ENCODE results near the gene PRDX3. TPM values are rescaled to one million over a fixed set of nuclear protein-coding genes. Genes with fewer than 3 reads are reported as not detected.
A peak's percentile ranks its signal among the peaks of the same experiment; 100 is the strongest.

Gene PRDX3
- total and polyA plus RNA-seq, 4 donors: 176 to 307 (median 258) TPM

DNA sequence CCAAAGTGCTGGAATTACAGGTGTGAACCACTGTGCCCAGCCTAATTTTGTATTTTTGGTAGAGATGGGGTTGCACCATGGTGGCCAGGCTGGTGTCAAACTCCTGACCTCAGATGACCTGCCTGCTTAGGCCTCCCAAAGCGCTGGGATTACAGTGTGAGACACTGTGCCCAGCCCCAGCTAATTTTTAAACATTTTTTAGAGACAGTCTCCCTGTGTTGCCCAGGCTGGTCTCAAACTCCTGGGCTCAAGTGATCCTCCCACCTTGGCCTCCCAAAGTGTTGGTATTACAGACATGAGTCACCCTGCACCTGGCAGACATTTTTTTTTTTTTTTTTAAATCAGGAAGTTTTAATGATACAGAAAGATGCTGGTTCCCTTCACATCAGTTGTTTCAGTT is 59.2 kb downstream of the PRDX3 start:
- 48% methylated on average over 1 of the region's 1 CpG for WGBS
- H3K27me3 ChIP-seq (ENCODE audit: control insufficient read depth in 4 of 4, insufficient read depth in 4 of 4, low read length in 3 of 4): no peaks in the 10 kb centered on the region
- H3K27ac ChIP-seq (ENCODE audit: low read depth in 1 of 2, low read length in 2 of 2): peak overlapping the region; percentile 78 to 79
- H3K9ac ChIP-seq (ENCODE audit: low read depth in 1 of 2, low read length in 2 of 2): no peak overlapping the region
- H3K4me1 ChIP-seq (ENCODE audit: control insufficient read depth in 4 of 4, insufficient read depth in 4 of 4, low read length in 3 of 4): peaks cover 2 to 33% (median 10%) of the 10 kb centered on the region in 4 donors
- TF ChIP-seq HNF4G (IDR thresholded peaks at IDR 0.05) (no peak), JUND (IDR thresholded peaks at IDR 0.05) (no peak), TAF1 (conservative IDR thresholded peaks at IDR 0.05) (no peak), FOXA2 (IDR thresholded peaks at IDR 0.05) (no peak), FOXA1 (IDR thresholded peaks at IDR 0.05) (no peak), YY1 (IDR thresholded peaks at IDR 0.05) (no peak), HNF4A (conservative IDR thresholded peaks at IDR 0.05) (no peak), SP1 (IDR thresholded peaks at IDR 0.05) (no peak), GABPA (IDR thresholded peaks at IDR 0.05 in 1 of 2, conservative IDR thresholded peaks at IDR 0.05 in 1 of 2) (no peak)
- TF ChIP-seq, protein P1, sequence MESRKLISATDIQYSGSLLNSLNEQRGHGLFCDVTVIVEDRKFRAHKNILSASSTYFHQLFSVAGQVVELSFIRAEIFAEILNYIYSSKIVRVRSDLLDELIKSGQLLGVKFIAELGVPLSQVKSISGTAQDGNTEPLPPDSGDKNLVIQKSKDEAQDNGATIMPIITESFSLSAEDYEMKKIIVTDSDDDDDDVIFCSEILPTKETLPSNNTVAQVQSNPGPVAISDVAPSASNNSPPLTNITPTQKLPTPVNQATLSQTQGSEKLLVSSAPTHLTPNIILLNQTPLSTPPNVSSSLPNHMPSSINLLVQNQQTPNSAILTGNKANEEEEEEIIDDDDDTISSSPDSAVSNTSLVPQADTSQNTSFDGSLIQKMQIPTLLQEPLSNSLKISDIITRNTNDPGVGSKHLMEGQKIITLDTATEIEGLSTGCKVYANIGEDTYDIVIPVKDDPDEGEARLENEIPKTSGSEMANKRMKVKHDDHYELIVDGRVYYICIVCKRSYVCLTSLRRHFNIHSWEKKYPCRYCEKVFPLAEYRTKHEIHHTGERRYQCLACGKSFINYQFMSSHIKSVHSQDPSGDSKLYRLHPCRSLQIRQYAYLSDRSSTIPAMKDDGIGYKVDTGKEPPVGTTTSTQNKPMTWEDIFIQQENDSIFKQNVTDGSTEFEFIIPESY (IDR thresholded peaks at IDR 0.05): no peak
- TF ChIP-seq, protein P2, sequence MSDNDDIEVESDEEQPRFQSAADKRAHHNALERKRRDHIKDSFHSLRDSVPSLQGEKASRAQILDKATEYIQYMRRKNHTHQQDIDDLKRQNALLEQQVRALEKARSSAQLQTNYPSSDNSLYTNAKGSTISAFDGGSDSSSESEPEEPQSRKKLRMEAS (IDR thresholded peaks at IDR 0.05): no peak
- TF ChIP-seq, protein P3, sequence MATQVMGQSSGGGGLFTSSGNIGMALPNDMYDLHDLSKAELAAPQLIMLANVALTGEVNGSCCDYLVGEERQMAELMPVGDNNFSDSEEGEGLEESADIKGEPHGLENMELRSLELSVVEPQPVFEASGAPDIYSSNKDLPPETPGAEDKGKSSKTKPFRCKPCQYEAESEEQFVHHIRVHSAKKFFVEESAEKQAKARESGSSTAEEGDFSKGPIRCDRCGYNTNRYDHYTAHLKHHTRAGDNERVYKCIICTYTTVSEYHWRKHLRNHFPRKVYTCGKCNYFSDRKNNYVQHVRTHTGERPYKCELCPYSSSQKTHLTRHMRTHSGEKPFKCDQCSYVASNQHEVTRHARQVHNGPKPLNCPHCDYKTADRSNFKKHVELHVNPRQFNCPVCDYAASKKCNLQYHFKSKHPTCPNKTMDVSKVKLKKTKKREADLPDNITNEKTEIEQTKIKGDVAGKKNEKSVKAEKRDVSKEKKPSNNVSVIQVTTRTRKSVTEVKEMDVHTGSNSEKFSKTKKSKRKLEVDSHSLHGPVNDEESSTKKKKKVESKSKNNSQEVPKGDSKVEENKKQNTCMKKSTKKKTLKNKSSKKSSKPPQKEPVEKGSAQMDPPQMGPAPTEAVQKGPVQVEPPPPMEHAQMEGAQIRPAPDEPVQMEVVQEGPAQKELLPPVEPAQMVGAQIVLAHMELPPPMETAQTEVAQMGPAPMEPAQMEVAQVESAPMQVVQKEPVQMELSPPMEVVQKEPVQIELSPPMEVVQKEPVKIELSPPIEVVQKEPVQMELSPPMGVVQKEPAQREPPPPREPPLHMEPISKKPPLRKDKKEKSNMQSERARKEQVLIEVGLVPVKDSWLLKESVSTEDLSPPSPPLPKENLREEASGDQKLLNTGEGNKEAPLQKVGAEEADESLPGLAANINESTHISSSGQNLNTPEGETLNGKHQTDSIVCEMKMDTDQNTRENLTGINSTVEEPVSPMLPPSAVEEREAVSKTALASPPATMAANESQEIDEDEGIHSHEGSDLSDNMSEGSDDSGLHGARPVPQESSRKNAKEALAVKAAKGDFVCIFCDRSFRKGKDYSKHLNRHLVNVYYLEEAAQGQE (IDR thresholded peaks at IDR 0.05): no peak
- TF ChIP-seq, protein P4, sequence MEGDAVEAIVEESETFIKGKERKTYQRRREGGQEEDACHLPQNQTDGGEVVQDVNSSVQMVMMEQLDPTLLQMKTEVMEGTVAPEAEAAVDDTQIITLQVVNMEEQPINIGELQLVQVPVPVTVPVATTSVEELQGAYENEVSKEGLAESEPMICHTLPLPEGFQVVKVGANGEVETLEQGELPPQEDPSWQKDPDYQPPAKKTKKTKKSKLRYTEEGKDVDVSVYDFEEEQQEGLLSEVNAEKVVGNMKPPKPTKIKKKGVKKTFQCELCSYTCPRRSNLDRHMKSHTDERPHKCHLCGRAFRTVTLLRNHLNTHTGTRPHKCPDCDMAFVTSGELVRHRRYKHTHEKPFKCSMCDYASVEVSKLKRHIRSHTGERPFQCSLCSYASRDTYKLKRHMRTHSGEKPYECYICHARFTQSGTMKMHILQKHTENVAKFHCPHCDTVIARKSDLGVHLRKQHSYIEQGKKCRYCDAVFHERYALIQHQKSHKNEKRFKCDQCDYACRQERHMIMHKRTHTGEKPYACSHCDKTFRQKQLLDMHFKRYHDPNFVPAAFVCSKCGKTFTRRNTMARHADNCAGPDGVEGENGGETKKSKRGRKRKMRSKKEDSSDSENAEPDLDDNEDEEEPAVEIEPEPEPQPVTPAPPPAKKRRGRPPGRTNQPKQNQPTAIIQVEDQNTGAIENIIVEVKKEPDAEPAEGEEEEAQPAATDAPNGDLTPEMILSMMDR (IDR thresholded peaks at IDR 0.05; ENCODE audit: low read depth, low read length, missing input control): no peak
- peaks cover under 1 to 11% (median 2%) of the 10 kb centered on the region in 4 donors for H3K36me3 ChIP-seq (ENCODE audit: control insufficient read depth in 4 of 4, insufficient read depth in 3 of 4, low read depth in 1 of 4, low read length in 3 of 4)
- no peak overlapping the region for H3K4me3 ChIP-seq (ENCODE audit: low read depth in 1 of 3, low read length in 3 of 3)
- DNase-seq (ENCODE audit: low spot score): no peak
- H3K9me3 ChIP-seq (ENCODE audit: control insufficient read depth in 4 of 4, low read length in 3 of 4): no peaks in the 10 kb centered on the region

- H3K4me1 ChIP-seq (ENCODE audit: control insufficient read depth in 4 of 4, insufficient read depth in 4 of 4, low read length in 3 of 4): peaks cover 6 to 38% (median 14%) of the 10 kb centered on the region in 4 donors
- H3K27me3 ChIP-seq (ENCODE audit: control insufficient read depth in 4 of 4, insufficient read depth in 4 of 4, low read length in 3 of 4): no peaks in the 10 kb centered on the region
- DNase-seq (ENCODE audit: low spot score): no peak
- H3K27ac ChIP-seq (ENCODE audit: low read depth in 1 of 2, low read length in 2 of 2): peak overlapping the region in 1 of 2 donors; percentile 78
- H3K36me3 ChIP-seq (ENCODE audit: control insufficient read depth in 4 of 4, insufficient read depth in 3 of 4, low read depth in 1 of 4, low read length in 3 of 4): peaks cover 0 to 12% (median 1%) of the 10 kb centered on the region in 4 donors
- no peak overlapping the region for H3K9ac ChIP-seq (ENCODE audit: low read depth in 1 of 2, low read length in 2 of 2)
- H3K4me3 ChIP-seq (ENCODE audit: low read depth in 1 of 3, low read length in 3 of 3): no peak overlapping the region
- 97% methylated on average over 5 of the region's 5 CpGs for WGBS
- H3K9me3 ChIP-seq (ENCODE audit: control insufficient read depth in 4 of 4, low read length in 3 of 4): no peaks in the 10 kb centered on the region
- TF ChIP-seq SP1 (IDR thresholded peaks at IDR 0.05) (no peak), FOXA1 (IDR thresholded peaks at IDR 0.05) (no peak), RXRA (IDR thresholded peaks at IDR 0.05) (no peak), GABPA (IDR thresholded peaks at IDR 0.05 in 1 of 2, conservative IDR thresholded peaks at IDR 0.05 in 1 of 2) (no peak), TAF1 (conservative IDR thresholded peaks at IDR 0.05) (no peak), EGR1 (IDR thresholded peaks at IDR 0.05; ENCODE audit: low read depth in 2 of 2) (no peak), RAD21 (IDR thresholded peaks at IDR 0.05) (no peak), HNF4A (conservative IDR thresholded peaks at IDR 0.05) (no peak), HNF4G (IDR thresholded peaks at IDR 0.05) (no peak), JUND (IDR thresholded peaks at IDR 0.05) (no peak), FOXA2 (IDR thresholded peaks at IDR 0.05) (no peak), YY1 (IDR thresholded peaks at IDR 0.05) (no peak), NR2F2 (IDR thresholded peaks at IDR 0.05) (no peak)
- TF ChIP-seq, protein P1 (IDR thresholded peaks at IDR 0.05): no peak
- TF ChIP-seq, protein P5, sequence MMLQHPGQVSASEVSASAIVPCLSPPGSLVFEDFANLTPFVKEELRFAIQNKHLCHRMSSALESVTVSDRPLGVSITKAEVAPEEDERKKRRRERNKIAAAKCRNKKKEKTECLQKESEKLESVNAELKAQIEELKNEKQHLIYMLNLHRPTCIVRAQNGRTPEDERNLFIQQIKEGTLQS (IDR thresholded peaks at IDR 0.05): no peak
- TF ChIP-seq, protein P2 (IDR thresholded peaks at IDR 0.05): no peak
- TF ChIP-seq, protein P4 (IDR thresholded peaks at IDR 0.05; ENCODE audit: low read depth, low read length, missing input control): no peak
Measured at GRCh38 chr10:119118231-119118630, 60.4 kb downstream of the PRDX3 start.
